Head of caudate nucleus (tissue), 42 donors: Measurements from ENCODE around the gene CCDC63.
"Not testable (repeated sequence)": the region's sequence is repeated elsewhere in the genome, so short reads cannot be mapped to it uniquely, and the experiment has no call there.

Experiments
- DNase-seq, 42 donors: peaks; one replicate each; pipeline versions ENCODE4 v3.0.0 to v3.0.0-alpha.2; 2020 to 2021; ENCODE audit warnings: mixed read lengths in 7 of 42
- intact Hi-C: fragments of 100-400 bp; cut with DNase I; formaldehyde crosslinking; loops from one replicate; pipeline ENCODE4 v1.15.0; 2022

CCDC63 gene

GRCh38 chr12:110934093-110934852, 87.5 kb downstream of the CCDC63 start:
- no peak for DNase-seq
- intact Hi-C loops: no loop called here

- no peak for DNase-seq
- intact Hi-C loops: loop anchor here (5.0 kb wide), 1 partner anchor 377 kb away; no protein-coding TSS in a partner anchor
Measured at GRCh38 chr12:110935588-110935987, 88.8 kb downstream of the CCDC63 start.

- no peak for DNase-seq
- intact Hi-C loops: loop anchor here (5.0 kb wide), 1 partner anchor 376 kb away; no protein-coding TSS in a partner anchor
Measured at GRCh38 chr12:110936367-110937103, 89.7 kb downstream of the CCDC63 start.

- peak; percentile 5 to 86 (median 66) for DNase-seq
- intact Hi-C loops: loop anchor here (5.0 kb wide), 1 partner anchor 375 kb away; no protein-coding TSS in a partner anchor
Measured at GRCh38 chr12:110937104-110937641, 90.4 kb downstream of the CCDC63 start.

GRCh38 chr12:110940296-110940695, 93.5 kb downstream of the CCDC63 start:
- no peak for DNase-seq
- intact Hi-C loops: no loop called here

GRCh38 chr12:110940933-110941332, 94.1 kb downstream of the CCDC63 start:
- intact Hi-C loops: no loop called here
- peak in 7 of 42 donors; percentile 12 to 42 (median 27) for DNase-seq

- intact Hi-C loops: no loop called here
Measured at GRCh38 chr12:110941391-110941790, 94.6 kb downstream of the CCDC63 start.

GRCh38 chr12:110943373-110943772, 96.6 kb downstream of the CCDC63 start:
- intact Hi-C loops: no loop called here
- no peak for DNase-seq

More at GRCh38 chr12:110941391-110941790, 94.6 kb downstream of the CCDC63 start:
- no peak for DNase-seq

GRCh38 chr12:110948041-110948440, 101.3 kb downstream of the CCDC63 start:
- intact Hi-C loops: no loop called here
- DNase-seq: no peak

- intact Hi-C loops, DNase-seq: not testable (repeated sequence)
Measured at GRCh38 chr12:110950466-110950865, 103.7 kb downstream of the CCDC63 start.

- intact Hi-C loops, DNase-seq: not testable (repeated sequence)
Measured at GRCh38 chr12:110950867-110951266, 104.1 kb downstream of the CCDC63 start.
